SK-N-SH treated with all-trans-retinoic acid at 6 μM for 48 hours (cell line): ENCODE measurements around the gene SLC24A4.

Source experiments
- BACH2 ChIP-seq: fragments of 250-450 bp; sonication (Bioruptor Pico); IDR thresholded peaks from 2 replicates; pipeline ENCODE4 v1.9.0; 2021; ENCODE audit warnings: mild to moderate bottlenecking, borderline replicate concordance
- CSDC2 ChIP-seq: fragments of 250-450 bp; sonication (Bioruptor Pico); IDR thresholded peaks from 2 replicates; pipeline ENCODE4 v1.5.0; 2020; ENCODE audit warnings: mild to moderate bottlenecking, moderate library complexity
- GLIS3 ChIP-seq: fragments of 250-450 bp; sonication (Bioruptor Pico); IDR thresholded peaks from 2 replicates; pipeline ENCODE4 v1.5.0; 2020; ENCODE audit warnings: mild to moderate bottlenecking, moderate library complexity
- PATZ1 ChIP-seq: fragments of 250-450 bp; sonication (Bioruptor Pico); IDR thresholded peaks from 2 replicates; pipeline ENCODE4 v1.8.0; 2020; ENCODE audit warnings: mild to moderate bottlenecking, moderate library complexity, borderline replicate concordance
- POU6F1 ChIP-seq: fragments of 250-450 bp; sonication (Bioruptor Pico); IDR thresholded peaks from 2 replicates; pipeline ENCODE4 v1.8.0; 2021; ENCODE audit warnings: low read depth, mild to moderate bottlenecking, moderate library complexity, borderline replicate concordance
- PPARA ChIP-seq: fragments of 250-450 bp; sonication (Bioruptor Pico); IDR thresholded peaks from 2 replicates; pipeline ENCODE4 v1.5.0; 2020; ENCODE audit warnings: mild to moderate bottlenecking, borderline replicate concordance
- RARB ChIP-seq: fragments of 250-450 bp; sonication (Bioruptor Pico); IDR thresholded peaks from 2 replicates; pipeline ENCODE4 v1.8.0; 2021; ENCODE audit warnings: mild to moderate bottlenecking, moderate library complexity
- TCF4 ChIP-seq: fragments of 250-450 bp; sonication (Bioruptor Pico); IDR thresholded peaks from 2 replicates; pipeline ENCODE4 v1.8.0; 2021; ENCODE audit warnings: mild to moderate bottlenecking, moderate library complexity, borderline replicate concordance
- ZC3H10 ChIP-seq: fragments of 250-450 bp; sonication (Bioruptor Pico); IDR thresholded peaks from 2 replicates; pipeline ENCODE4 v1.5.1; 2021; ENCODE audit warnings: mild to moderate bottlenecking, moderate library complexity
- ZNF565 ChIP-seq: fragments of 450-650 bp; formaldehyde crosslinking; conservative IDR thresholded peaks from 2 replicates; pipeline ENCODE4 v1.5.0; 2020; ENCODE audit warnings: low read depth, mild to moderate bottlenecking, moderate library complexity
- ZNF70 ChIP-seq: fragments of 450-650 bp; formaldehyde crosslinking; IDR thresholded peaks from 2 replicates; pipeline ENCODE4 v1.5.0; 2020; ENCODE audit warnings: mild to moderate bottlenecking, moderate library complexity
- ZNF8 ChIP-seq: fragments of 450-650 bp; formaldehyde crosslinking; IDR thresholded peaks from 2 replicates; pipeline ENCODE4 v1.5.0; 2020; ENCODE audit warnings: mild to moderate bottlenecking, moderate library complexity
- TF ChIP-seq, protein P1 (sequence below): fragments of 250-450 bp; sonication (Bioruptor Pico); IDR thresholded peaks from 2 replicates; pipeline ENCODE4 v1.5.1; 2020; ENCODE audit warnings: low read depth, mild to moderate bottlenecking, moderate library complexity
- TF ChIP-seq, protein P2 (sequence below): fragments of 250-450 bp; sonication (Bioruptor Pico); IDR thresholded peaks from 2 replicates; pipeline ENCODE4 v1.5.0; 2020; ENCODE audit warnings: mild to moderate bottlenecking, moderate library complexity

DNA sequence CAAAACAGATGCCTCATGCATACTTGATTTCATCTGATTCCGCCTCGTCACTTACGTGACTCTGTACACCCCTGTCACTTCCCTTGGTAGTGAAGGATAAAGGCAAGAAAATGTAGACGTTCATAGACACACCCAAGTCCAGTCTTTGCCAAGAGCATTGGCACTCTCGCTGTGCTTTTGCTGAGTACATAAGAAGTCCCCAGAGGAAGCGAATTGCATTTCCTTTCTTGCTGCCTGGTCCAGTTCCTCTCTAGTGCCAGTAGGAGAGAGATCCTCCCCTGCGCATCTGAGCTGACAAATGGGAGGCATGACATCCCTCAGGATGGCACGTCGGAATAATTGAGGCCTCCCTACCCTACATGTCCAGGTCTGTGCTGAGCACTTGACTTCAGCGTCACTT lies 169.3 kb downstream of the SLC24A4 start:
- TF ChIP-seq BACH2 (CRISPR knock-in tag): no peak
- TF ChIP-seq ZNF565 (CRISPR knock-in tag): no peak
- no peak for TF ChIP-seq ZC3H10
- TF ChIP-seq ZNF70: no peak
- TF ChIP-seq, protein P1, sequence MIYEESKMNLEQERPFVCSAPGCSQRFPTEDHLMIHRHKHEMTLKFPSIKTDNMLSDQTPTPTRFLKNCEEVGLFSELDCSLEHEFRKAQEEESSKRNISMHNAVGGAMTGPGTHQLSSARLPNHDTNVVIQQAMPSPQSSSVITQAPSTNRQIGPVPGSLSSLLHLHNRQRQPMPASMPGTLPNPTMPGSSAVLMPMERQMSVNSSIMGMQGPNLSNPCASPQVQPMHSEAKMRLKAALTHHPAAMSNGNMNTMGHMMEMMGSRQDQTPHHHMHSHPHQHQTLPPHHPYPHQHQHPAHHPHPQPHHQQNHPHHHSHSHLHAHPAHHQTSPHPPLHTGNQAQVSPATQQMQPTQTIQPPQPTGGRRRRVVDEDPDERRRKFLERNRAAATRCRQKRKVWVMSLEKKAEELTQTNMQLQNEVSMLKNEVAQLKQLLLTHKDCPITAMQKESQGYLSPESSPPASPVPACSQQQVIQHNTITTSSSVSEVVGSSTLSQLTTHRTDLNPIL (CRISPR knock-in tag): no peak
- no peak for TF ChIP-seq RARB (CRISPR knock-in tag)
- TF ChIP-seq GLIS3 (CRISPR knock-in tag): no peak
- TF ChIP-seq, protein P2, sequence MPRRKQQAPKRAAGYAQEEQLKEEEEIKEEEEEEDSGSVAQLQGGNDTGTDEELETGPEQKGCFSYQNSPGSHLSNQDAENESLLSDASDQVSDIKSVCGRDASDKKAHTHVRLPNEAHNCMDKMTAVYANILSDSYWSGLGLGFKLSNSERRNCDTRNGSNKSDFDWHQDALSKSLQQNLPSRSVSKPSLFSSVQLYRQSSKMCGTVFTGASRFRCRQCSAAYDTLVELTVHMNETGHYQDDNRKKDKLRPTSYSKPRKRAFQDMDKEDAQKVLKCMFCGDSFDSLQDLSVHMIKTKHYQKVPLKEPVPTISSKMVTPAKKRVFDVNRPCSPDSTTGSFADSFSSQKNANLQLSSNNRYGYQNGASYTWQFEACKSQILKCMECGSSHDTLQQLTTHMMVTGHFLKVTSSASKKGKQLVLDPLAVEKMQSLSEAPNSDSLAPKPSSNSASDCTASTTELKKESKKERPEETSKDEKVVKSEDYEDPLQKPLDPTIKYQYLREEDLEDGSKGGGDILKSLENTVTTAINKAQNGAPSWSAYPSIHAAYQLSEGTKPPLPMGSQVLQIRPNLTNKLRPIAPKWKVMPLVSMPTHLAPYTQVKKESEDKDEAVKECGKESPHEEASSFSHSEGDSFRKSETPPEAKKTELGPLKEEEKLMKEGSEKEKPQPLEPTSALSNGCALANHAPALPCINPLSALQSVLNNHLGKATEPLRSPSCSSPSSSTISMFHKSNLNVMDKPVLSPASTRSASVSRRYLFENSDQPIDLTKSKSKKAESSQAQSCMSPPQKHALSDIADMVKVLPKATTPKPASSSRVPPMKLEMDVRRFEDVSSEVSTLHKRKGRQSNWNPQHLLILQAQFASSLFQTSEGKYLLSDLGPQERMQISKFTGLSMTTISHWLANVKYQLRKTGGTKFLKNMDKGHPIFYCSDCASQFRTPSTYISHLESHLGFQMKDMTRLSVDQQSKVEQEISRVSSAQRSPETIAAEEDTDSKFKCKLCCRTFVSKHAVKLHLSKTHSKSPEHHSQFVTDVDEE: no peak
- TF ChIP-seq CSDC2 (CRISPR knock-in tag): no peak
- no peak for TF ChIP-seq PATZ1 (CRISPR knock-in tag)
- TF ChIP-seq POU6F1 (CRISPR knock-in tag): no peak
- no peak for TF ChIP-seq ZNF8
- TF ChIP-seq PPARA (CRISPR knock-in tag): no peak
- no peak for TF ChIP-seq TCF4
